RWPE1 (cell line): ENCODE results near the gene NFKB1.
A peak's percentile ranks its signal among the peaks of the same experiment; 100 is the strongest.

Experiments used
- CTCF ChIA-PET: fragments of 350-600 bp; sonication (Branson Sonifier 250); formaldehyde crosslinking; extraction: SDS; loops from one replicate; lab custom pipeline; 2021; lab: Yijun Ruan, JAX
- POLR2A ChIA-PET: fragments of 400-600 bp; formaldehyde crosslinking; extraction: SDS; loops from one replicate; lab custom pipeline; 2020; ENCODE audit warnings: antibody characterized with exemption; ENCODE audit not compliant: low non-redundant PET; lab: Yijun Ruan, JAX
- DNase-seq: peaks from one replicate; pipeline ENCODE4 v3.0.0; 2012; ENCODE audit warnings: low spot score
- H3K27ac ChIP-seq: fragments of 450-650 bp; 2 replicates; pipeline ENCODE4 v1.5.1; 2017
- TF ChIP-seq, protein P1 (sequence below): fragments of 450-650 bp; conservative IDR thresholded peaks from 2 replicates; pipeline ENCODE4 v1.5.1; 2017; ENCODE audit warnings: low read depth, mild to moderate bottlenecking

NFKB1 gene

DNA sequence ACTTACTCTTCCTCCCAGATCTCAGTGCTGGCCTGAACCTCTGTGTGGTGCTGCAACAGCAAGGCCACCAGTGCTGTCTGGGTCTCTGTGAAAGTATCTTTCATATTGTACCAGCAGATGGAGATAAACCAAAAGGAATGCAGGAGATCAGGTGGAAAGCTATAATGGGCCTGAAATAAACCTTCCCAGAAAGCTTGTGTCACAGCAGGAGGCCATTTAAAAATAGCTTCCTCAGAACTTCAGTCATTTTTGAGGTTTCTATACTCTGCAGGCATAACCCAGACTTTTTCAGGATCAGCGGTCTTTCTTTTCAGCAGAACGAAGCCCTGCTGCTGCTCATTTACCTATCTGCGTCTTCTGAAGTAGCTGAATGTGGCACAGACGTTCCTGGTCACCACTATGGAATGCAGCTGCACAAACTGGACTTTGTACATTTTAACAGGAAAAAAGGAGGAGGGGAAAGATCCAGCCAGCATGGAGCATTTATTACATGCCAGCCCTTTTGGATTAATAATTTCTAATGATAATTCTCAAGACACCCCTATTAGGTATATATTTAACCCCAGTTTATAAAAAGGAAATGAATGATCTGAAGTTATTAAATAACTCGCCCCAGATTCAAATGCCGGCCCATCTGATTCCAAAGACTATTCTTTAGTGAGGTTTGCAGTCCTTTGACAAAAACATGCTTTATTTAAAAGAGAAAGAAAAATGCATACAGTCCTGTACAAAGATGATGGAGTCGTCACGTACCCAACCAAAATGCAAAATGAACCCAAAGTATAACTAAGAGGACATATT, 119.7 kb downstream of the NFKB1 start:
- no peak overlapping the region for H3K27ac ChIP-seq
- DNase-seq: peak; percentile 69
- CTCF ChIA-PET: interaction anchor here (0.5 to 2.5 kb wide), 24 partner anchors 31 to 1842 kb away, joined by 3 to 21 read pairs (median 4); partner anchors contain the start of genes BDH2 and MANBA
- POLR2A ChIA-PET: interaction anchor here (0.9 kb wide), 1 partner anchor 207 kb away, joined by 3 read pairs; the partner anchor contains the start of gene UBE2D3
- TF ChIP-seq, protein P1, sequence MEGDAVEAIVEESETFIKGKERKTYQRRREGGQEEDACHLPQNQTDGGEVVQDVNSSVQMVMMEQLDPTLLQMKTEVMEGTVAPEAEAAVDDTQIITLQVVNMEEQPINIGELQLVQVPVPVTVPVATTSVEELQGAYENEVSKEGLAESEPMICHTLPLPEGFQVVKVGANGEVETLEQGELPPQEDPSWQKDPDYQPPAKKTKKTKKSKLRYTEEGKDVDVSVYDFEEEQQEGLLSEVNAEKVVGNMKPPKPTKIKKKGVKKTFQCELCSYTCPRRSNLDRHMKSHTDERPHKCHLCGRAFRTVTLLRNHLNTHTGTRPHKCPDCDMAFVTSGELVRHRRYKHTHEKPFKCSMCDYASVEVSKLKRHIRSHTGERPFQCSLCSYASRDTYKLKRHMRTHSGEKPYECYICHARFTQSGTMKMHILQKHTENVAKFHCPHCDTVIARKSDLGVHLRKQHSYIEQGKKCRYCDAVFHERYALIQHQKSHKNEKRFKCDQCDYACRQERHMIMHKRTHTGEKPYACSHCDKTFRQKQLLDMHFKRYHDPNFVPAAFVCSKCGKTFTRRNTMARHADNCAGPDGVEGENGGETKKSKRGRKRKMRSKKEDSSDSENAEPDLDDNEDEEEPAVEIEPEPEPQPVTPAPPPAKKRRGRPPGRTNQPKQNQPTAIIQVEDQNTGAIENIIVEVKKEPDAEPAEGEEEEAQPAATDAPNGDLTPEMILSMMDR: peak; percentile 64

DNA sequence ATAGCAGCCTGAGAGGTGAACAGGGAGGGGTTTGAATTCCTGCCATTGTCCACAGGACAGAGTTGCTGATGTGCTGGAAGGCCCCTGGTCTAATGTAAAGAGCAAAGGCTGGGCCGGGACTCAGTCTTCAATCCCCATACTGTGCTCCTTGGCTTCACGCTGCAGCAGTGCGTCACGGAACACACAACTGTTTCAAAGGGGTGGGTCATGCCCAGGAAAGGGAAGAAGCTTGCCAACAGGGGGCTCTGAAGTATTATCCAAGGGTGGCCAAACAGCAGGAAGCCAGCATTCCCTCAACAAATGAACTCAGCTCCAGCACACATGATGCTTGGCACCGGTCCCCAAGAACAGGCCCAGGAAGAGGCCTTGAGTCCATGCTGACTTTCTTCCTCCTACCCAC, 122.5 kb downstream of the NFKB1 start:
- CTCF ChIA-PET: interaction anchor here (0.5 to 0.6 kb wide), 2 partner anchors 467 to 472 kb away, joined by 3 read pairs; no protein-coding TSS in a partner anchor
- TF ChIP-seq, protein P1: no peak; the same call in 1 of the 2 replicates

DNA sequence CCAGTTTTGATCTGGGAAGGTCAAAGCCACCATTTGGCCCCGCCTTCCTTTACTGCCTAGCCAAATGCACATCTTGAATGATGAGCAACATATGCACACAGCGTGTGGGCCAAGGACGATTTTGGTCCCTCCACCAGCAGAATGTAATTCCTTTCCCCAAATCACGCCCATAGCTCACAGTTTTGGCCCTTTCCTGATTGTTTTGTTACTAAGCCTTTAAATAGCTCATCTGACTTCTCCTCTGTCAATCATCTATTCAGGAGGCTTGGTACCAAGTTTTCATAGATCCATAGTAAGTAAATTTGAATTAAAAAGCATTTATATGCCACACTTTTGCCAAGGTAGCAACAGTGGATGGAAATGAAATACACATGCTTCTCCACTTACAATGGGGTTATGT, 123.3 kb downstream of the NFKB1 start:
- CTCF ChIA-PET: no interaction called here
- POLR2A ChIA-PET: no interaction called here
- DNase-seq: no peak
- no peak overlapping the region for H3K27ac ChIP-seq
- TF ChIP-seq, protein P1: no peak

More for the DNA sequence above, 122.5 kb downstream of the NFKB1 start:
- POLR2A ChIA-PET: no interaction called here
- DNase-seq: no peak
- no peak overlapping the region for H3K27ac ChIP-seq

DNA sequence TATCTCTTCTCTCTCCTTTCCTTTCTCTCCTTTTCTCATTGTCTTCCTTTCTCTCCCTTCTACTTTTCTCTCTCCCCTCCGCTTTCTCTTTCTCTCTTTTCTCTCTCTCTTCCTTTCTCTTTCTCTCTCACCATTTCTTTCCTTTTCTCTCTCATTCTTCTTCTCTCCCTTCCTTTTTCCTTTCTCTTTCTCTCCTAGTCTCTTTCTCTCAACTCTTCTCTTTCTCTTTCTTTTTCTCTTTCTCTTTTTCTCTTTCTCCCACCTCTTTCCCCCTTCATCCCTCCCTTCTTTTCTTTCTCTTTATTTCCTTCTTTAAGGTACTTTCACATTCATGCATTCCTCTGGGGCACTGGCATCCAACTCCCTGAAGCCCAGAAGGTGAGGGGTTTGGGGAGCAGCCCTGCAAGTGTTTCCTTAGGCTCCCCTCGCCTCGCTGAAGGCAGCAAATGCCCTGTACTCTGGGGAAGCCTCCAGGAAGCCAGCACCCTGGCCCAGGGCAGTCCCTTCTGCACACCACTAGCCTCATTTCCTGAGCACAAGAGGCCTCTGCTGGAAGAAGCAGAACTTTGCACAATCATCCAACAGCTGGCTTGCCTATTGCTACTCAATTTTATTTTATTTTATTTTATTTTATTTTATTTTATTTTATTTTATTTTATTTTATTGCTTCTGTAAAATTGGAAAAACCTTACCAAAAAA, 124.2 kb downstream of the NFKB1 start:
- no peak overlapping the region for H3K27ac ChIP-seq
- TF ChIP-seq, protein P1: no peak
- ChIA-PET CTCF (interaction anchor here (0.5 kb wide), 1 partner anchor 233 kb away, joined by 3 read pairs; no protein-coding TSS in a partner anchor), POLR2A (no interaction called here)
- DNase-seq: no peak

DNA sequence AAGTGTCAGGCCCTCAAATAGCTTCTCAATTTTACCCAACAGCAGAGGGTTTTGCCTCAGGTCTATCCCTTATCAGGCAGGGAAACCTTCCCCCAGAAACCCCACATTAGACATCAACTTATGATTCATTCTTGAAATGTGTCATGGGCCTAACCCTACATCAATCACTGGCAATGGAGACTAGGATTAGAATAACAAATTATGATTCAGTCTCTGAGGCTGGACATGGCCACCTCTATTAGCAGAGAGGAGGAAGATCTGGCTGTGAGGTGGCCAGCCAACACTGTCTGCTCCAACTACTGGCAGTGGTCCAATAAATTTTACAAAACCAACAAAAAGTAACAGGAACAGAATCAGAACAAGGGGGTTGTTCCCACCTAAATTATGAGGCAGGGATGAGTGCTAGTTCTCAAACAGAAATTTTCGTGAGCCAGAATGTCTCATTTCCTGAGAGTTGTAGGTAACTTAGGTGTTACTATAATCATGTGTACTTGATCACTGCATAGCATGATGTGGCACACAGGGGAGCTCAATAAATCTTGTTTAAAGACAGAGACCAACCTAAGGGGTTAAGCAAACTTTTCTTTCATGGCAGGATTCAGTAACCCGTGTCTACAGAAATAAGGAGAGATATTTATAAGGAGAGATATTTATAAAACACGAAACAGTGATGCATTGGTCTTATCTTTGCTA, 126.8 kb downstream of the NFKB1 start:
- DNase-seq: peak; percentile 92
- ChIA-PET CTCF (interaction anchor here (1.0 kb wide), 1 partner anchor 383 kb away, joined by 3 read pairs; no protein-coding TSS in a partner anchor), POLR2A (no interaction called here)
- H3K27ac ChIP-seq: no peak overlapping the region
- TF ChIP-seq, protein P1: no peak

DNA sequence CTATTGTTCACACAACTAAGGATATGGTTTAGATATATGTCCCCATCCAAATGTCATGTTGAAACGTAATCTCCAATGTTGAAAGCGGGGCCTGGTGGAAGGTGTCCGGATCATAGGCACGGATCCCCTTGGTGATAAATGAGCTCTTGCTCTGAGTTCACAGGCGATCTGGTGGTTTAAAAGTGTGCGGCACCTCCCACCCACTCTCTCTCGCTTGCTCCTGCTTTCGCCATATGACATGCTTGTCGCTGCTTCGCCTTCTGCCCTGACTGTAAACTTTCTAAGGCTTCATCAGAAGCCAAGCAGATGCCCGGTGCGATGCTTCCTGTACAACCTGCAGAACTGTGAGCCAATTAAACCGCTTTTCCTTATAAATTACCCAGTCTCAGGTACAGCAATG, 128.5 kb downstream of the NFKB1 start:
- TF ChIP-seq, protein P1: no peak
- POLR2A ChIA-PET: no interaction called here
- no peak overlapping the region for H3K27ac ChIP-seq
- CTCF ChIA-PET: no interaction called here
- DNase-seq: no peak
